Cardiac septum (tissue), 1 donor: ENCODE data around the gene RHOT1. TPM values are rescaled to one million over a fixed set of nuclear protein-coding genes. Genes with fewer than 3 reads are reported as not detected.
"Not testable (repeated sequence)": the region's sequence is repeated elsewhere in the genome, so short reads cannot be mapped to it uniquely, and the experiment has no call there.

Experiments used
- DNase-seq: peaks from one replicate; pipeline ENCODE4 v3.0.0-alpha.2; 2020; ENCODE audit warnings: low spot score
- intact Hi-C: fragments of 100-400 bp; cut with DNase I; formaldehyde crosslinking; loops from one replicate; pipeline ENCODE4 v1.14.0; 2022
- total RNA-seq: library from RNA; stranded (reverse); fragmentation: NEBNext Ultra II Directional; extraction: Animal tissue kit (Norgen Biotek cat#: 25700); gene quantifications from one replicate; pipeline ENCODE4 v1.2.1, GENCODE V29; 2021
- donor health status: DM: no; HTN: no; CAD: no.

The RHOT1 gene
- total RNA-seq, 1 donor from 2014 or later, result 39.4 TPM

- DNase-seq, intact Hi-C loops: not testable (repeated sequence)
Observed at GRCh38 chr17:32263515-32263914, 121.2 kb downstream of the RHOT1 start.

DNA sequence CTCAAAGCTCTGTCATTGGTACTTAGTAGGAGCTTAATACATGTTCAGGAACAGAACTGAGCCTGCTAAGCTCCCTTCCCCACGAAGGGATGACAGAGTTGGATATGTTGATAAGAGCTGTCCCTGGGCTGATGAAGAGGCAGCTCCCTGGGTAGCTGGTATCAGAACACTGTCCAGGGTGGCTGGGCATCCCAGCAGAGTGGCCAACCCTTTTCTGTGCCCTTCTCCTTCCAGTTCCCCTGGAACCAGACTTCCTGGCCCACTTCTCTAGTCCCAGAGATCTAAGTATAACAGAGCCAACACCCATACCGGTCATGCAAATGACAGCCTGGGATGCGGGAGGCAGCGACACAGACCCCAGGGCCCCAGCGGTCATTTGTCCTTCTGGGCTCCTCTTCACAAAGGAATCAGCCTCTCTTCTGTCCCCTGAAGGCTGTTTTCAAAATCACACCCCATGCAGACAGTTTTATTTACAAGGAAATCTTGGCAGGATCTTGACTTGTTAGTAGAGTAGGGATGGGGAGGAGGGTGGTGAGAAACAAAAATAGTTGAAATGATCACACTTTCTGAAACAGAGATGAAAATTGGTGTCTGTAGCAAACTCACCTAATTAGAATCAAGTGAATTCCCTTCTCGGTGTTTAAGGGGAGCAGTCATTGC is 122.0 kb downstream of the RHOT1 start:
- intact Hi-C loops, result no loop called here
- no peak for DNase-seq

GRCh38 chr17:32264823-32265191 is 122.5 kb downstream of the RHOT1 start:
- intact Hi-C loops, result no loop called here
- no peak for DNase-seq

GRCh38 chr17:32265192-32265923 is 123.1 kb downstream of the RHOT1 start, which contains the start of gene RHBDL3:
Gene RHBDL3 (plus strand): TSS chr17:32265832. CDS start chr17:32266190, 358 bp downstream.
- DNase-seq, result no peak
- intact Hi-C loops, result no loop called here

DNA sequence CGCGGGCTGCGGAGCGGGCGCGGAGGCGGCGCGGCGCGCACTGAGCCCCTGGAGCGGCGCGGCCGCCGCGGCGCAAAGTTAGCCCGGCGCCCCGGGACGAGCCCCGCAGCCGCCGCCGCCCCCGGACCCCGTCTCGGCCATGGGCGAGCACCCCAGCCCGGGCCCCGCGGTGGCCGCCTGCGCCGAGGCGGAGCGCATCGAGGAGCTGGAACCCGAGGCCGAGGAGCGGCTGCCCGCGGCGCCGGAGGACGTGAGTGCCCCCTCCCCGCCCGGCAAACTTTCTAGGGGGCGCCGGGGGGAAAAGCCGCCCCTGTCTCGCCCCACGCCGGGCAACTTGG is 123.7 kb downstream of the RHOT1 start:
- intact Hi-C loops, result no loop called here
- no peak for DNase-seq

DNA sequence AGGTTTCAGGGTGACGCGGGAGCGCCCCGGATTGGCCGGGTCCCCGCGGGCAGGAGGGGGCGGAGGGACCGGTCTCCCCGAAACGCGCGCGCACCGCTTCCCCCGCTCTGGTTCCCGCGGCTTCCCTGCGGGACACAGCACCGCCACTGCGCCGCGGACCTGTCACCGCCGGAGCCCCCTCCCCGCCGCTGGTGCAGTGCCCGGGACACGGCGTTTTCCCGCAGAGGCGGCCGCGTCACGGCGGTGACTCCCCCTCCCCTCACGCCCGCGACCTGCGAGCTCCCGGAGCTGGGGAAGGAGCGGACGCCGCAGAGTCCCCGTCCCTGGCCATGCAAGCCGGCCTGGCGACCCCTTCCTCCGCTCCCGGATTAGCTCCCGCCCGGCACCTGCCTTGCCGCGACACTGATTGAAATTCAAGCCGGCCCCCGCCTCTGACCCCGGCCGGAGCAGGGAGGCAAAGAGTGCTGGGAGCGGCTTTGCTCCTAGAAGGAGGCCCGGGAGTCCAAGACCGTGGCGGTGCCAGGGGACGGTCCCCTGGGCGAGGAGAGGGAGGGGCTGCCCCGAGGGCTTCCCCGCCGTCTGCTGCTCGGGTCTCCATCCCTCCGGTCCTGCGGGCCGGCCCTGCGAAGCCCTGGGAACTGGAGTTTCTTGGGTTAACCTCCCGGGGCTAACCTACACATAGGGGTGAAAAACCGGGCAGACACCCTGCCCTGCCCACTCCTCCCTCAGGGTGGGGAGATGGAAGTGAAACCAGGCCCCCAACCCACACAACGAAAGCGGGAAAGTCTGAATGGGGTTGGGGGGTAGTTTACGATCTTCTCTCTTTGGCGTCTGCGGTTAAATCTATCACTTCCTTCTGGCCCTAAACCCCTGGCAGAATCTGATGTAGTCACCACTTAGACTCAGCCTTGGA is 124.3 kb downstream of the RHOT1 start:
- DNase-seq, result no peak
- intact Hi-C loops, result no loop called here

DNA sequence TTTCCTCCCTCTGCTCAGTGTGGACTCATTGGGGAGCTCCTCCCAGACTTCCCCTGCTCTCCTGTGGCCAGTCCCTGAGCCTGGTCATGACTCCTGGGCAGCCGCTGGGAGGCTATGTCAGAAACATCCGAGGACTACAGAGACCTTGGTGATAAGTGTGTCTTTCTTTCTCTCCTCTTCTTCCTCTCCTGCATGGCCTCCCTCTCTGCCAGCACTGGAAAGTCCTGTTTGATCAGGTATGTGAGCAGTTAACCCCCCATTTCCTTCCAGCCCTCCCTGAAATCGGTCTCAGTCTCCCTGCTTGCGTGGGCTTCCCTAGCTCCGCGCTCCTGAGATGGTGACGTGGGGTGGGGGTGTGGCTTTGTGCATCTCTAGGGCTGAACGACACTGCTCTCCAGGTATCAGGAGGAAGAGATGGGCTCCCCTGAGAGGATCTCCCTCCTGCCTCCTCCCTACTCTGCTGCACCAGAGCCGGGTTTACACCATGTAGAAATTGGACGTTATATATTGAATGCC is 125.4 kb downstream of the RHOT1 start:
- intact Hi-C loops, result no loop called here
- no peak for DNase-seq

DNA sequence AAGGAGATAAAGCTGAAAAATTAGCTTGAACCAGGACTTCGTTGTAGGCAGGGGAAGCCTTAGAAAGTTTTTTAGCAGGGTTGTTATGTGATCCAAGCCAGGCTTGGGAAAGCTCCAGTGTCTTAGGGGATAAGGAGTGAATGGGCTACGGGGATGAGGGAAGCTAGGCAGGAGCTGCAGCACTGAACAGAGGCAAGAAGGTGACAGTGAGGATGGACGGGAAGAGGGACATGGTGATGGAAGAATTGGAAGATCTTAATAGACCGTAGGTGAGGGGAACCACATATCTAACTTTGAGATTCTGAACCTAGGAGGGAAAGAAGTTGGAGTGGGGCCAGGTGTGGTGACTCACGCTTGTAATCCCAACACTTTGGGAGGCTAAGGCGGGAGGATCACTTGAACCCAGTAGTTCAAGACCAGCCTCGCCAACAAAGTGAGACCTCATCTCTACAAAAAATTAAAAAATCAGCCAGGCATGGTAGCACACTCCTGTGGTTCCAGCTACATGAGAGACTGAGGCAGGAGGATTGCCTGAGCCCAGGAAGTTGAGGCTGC is 126.5 kb downstream of the RHOT1 start:
- no peak for DNase-seq
- intact Hi-C loops, result no loop called here

GRCh38 chr17:32269377-32269776 is 127.1 kb downstream of the RHOT1 start:
- no peak for DNase-seq
- intact Hi-C loops, result no loop called here

DNA sequence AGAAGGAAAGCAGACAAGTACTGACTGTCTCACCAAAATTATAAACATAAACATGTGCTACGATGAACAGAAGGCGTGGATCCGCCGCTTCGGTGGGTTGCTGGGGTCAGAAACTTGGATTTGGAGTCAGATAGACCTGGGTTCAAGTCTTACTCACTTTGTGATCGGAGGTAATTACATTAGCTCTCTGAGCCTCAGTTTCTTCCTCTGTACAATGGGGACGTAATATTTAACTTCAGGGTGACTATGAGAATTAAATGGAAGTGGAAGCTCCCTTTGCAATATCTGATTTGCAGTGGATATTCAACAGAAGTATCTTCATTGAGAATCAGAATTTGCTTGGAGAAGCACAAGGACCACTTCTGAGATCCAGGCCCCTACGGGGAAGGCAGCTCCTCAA is 129.5 kb downstream of the RHOT1 start:
- no peak for DNase-seq
- intact Hi-C loops, result no loop called here

DNA sequence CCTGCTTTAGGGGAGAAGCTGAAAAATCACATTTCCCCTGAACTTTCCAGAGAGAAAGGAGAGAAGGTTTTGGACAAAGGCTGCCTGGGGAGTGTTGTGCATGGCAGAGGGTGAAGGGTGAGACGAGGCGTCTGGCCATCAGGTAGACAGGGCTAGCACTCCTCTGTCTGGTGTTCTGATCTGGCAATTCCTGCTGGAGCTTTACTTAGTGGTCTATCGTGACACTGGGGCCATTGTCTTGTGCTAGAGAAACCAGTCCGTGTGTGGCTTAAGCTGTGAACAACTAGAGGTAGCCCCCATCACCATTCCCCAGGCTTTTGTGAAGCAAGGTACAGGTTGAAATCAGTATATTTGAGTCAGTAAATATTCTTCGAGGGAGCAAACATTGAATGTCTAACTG is 131.8 kb downstream of the RHOT1 start:
- intact Hi-C loops, result no loop called here
- no peak for DNase-seq

DNA sequence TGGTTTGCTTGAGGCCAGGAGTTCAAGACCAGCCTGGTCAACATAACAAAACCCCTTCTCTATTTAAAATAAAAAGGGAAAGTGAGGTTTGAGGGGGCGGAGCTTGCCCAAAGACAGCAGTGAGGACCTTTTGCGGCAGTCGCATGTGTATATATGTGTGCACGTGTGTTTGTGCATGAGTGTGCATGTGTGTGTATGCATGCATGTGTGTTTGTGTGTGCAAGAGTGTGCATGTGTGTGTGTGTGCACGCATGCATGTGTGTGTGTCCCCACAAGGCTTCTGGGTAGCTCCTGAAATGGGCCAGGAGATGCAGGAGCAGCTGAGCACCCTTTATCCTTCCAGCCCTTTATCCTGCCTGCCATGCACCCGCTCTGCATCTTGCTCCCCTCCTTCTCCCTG is 132.3 kb downstream of the RHOT1 start:
- intact Hi-C loops, result no loop called here

More for the DNA sequence above, 132.3 kb downstream of the RHOT1 start:
- no peak for DNase-seq

Other genes starting within 250 kb of the RHOT1 start
- gene UTP6, start 240.8 kb upstream of the RHOT1 start, total RNA-seq, result 27.2 TPM
- gene SUZ12, start 205.5 kb upstream of the RHOT1 start, total RNA-seq, result 14.7 TPM
- 4.7 TPM for gene LRRC37B, start 135.1 kb upstream of the RHOT1 start, total RNA-seq
- 1.0 TPM for gene RHBDL3, start 123.3 kb downstream of the RHOT1 start, total RNA-seq
- 21.6 TPM for gene C17orf75, start 199.7 kb downstream of the RHOT1 start, total RNA-seq
- gene ZNF207, start 207.7 kb downstream of the RHOT1 start, total RNA-seq, result 83.7 TPM